HepG2 (cell line): ENCODE measurements around the gene MARF1. TPM values are rescaled to one million over a fixed set of nuclear protein-coding genes. Genes with fewer than 3 reads are reported as not detected.

Source experiments
- ATAC-seq: fragments of 200-7000 bp; cut with Tn5 transposase; 3 replicates; pipeline ENCODE4 v1.9.1; 2020; ENCODE audit warnings: mild to moderate bottlenecking, moderate library complexity
- BruUV-seq: library from RNA; stranded (reverse); fragments of 400-500 nt; replicated peaks from 2 replicates; lab custom pipeline; 2021; lab: Mats Ljungman, UMichigan
- CTCF ChIA-PET: fragments of 300-600 bp; formaldehyde crosslinking; extraction: SDS; loops from one replicate; lab custom pipeline; 2021; ENCODE audit warnings: low total read pairs, inconsistent platforms, low intra/inter-chr PET ratio; lab: Yijun Ruan, JAX
- POLR2A ChIA-PET: fragments of 350-600 bp; sonication (Branson Sonifier 250); formaldehyde crosslinking; loops from one replicate; lab custom pipeline; 2020; ENCODE audit warnings: antibody characterized with exemption, inconsistent platforms; lab: Yijun Ruan, JAX
- DNase-seq: peaks from one replicate; pipeline ENCODE4 v3.0.0-alpha.2; 2015; ENCODE audit warnings: low spot score
- FAIRE-seq: peaks from 3 replicates; lab custom pipeline; 2011; peaks lifted over from hg19 to GRCh38; lab: Jason Lieb, UNC
- H2AFZ ChIP-seq: one replicate; pipeline ENCODE4 v1.6.1; 2011; ENCODE audit warnings: low read length, inconsistent platforms
- H3K27ac ChIP-seq: fragments of 300-600 bp; 3 replicates; pipeline ENCODE4 v1.8.0; 2011; ENCODE audit warnings: mixed run types, mild to moderate bottlenecking, mixed read lengths, low read length, inconsistent platforms; ENCODE audit not compliant: insufficient read depth; ENCODE audit errors: extremely low read length
- H3K27me3 ChIP-seq, 2 experiments: fragments of 200-600 bp in 1 of 2; 2 replicates in 1 of 2; 3 replicates in 1 of 2; pipeline versions ENCODE4 v1.6.0 to v1.8.0; 2011; ENCODE audit warnings: low read length in 2 of 2, mild to moderate bottlenecking in 2 of 2, moderate library complexity in 2 of 2, inconsistent platforms in 1 of 2; ENCODE audit not compliant: insufficient read depth in 2 of 2, control insufficient read depth in 1 of 2
- H3K36me3 ChIP-seq, 2 experiments: fragments of 200-600 bp in 1 of 2; replicated peaks in 1 of 2; 2 replicates in 1 of 2; 3 replicates in 1 of 2; pipeline versions ENCODE4 v1.5.1 to v1.8.0; 2011; ENCODE audit warnings: low read length in 2 of 2, inconsistent platforms in 1 of 2; ENCODE audit not compliant: insufficient read depth in 2 of 2, control insufficient read depth in 1 of 2
- H3K4me1 ChIP-seq: 2 replicates; pipeline ENCODE4 v1.5.1; 2012; ENCODE audit warnings: low read length, inconsistent platforms; ENCODE audit not compliant: insufficient read depth
- H3K4me2 ChIP-seq: 2 replicates; pipeline ENCODE4 v1.6.0; 2011; ENCODE audit warnings: low read depth, low read length, inconsistent platforms
- H3K4me3 ChIP-seq, 3 experiments: fragments of 200-600 bp in 1 of 3; sonication (generic), shearing (Covaris generic) in 1 of 3; replicated peaks in 1 of 3; 2 replicates each; pipeline ENCODE4 v1.5.1; 2011 to 2016; ENCODE audit warnings: low read length in 3 of 3, inconsistent platforms in 2 of 3, low read depth in 2 of 3, mild to moderate bottlenecking in 2 of 3, control low read depth in 1 of 3, mixed read lengths in 1 of 3; ENCODE audit not compliant: insufficient read depth in 1 of 3
- H3K79me2 ChIP-seq: one replicate; pipeline ENCODE4 v1.6.1; 2011; ENCODE audit warnings: low read length, inconsistent platforms; ENCODE audit not compliant: insufficient read depth
- H3K9ac ChIP-seq: 2 replicates; pipeline ENCODE4 v1.6.0; 2011; ENCODE audit warnings: mild to moderate bottlenecking, low read depth, low read length, inconsistent platforms; ENCODE audit not compliant: insufficient read depth
- H3K9me3 ChIP-seq: 2 replicates; pipeline ENCODE4 v1.5.1; 2012; ENCODE audit warnings: mild to moderate bottlenecking, low read length
- H4K20me1 ChIP-seq: 2 replicates; pipeline ENCODE4 v1.6.0; 2011; ENCODE audit warnings: inconsistent platforms, mild to moderate bottlenecking, low read length, moderate library complexity; ENCODE audit not compliant: insufficient read depth
- E2F5 ChIP-seq: sonication (generic); formaldehyde crosslinking; conservative IDR thresholded peaks from 2 replicates; pipeline ENCODE4 v1.4.0; 2020; ENCODE audit warnings: missing genetic modification reagents
- FOXO1 ChIP-seq: sonication (generic); formaldehyde crosslinking; IDR thresholded peaks from 2 replicates; pipeline ENCODE4 v1.4.0; 2020; ENCODE audit warnings: missing genetic modification reagents
- GMEB1 ChIP-seq: sonication (generic); formaldehyde crosslinking; IDR thresholded peaks from 2 replicates; pipeline ENCODE4 v1.5.1; 2020; ENCODE audit warnings: missing genetic modification reagents, mild to moderate bottlenecking, borderline replicate concordance
- GTF3A ChIP-seq: sonication (generic); formaldehyde crosslinking; conservative IDR thresholded peaks from 2 replicates; pipeline ENCODE4 v1.4.0; 2020; ENCODE audit warnings: mild to moderate bottlenecking, missing genetic modification reagents
- HNRNPLL ChIP-seq: fragments of 200-400 bp; formaldehyde crosslinking; IDR thresholded peaks from 2 replicates; pipeline ENCODE4 v1.6.1; 2017; ENCODE audit warnings: mild to moderate bottlenecking, low read depth, low read length; ENCODE audit not compliant: poor library complexity, severe bottlenecking
- ONECUT2 ChIP-seq: sonication (generic); formaldehyde crosslinking; IDR thresholded peaks from 2 replicates; pipeline ENCODE4 v1.4.0; 2020; ENCODE audit warnings: missing genetic modification reagents
- PAWR ChIP-seq: sonication (generic); formaldehyde crosslinking; IDR thresholded peaks from 2 replicates; pipeline ENCODE4 v1.4.0; 2020; ENCODE audit warnings: missing genetic modification reagents, mild to moderate bottlenecking, borderline replicate concordance
- PHF5A ChIP-seq: IDR thresholded peaks from one replicate; pipeline ENCODE4 v1.6.1; 2018; ENCODE audit warnings: low read depth, missing genetic modification reagents; ENCODE audit not compliant: unreplicated experiment
- RBM22 ChIP-seq: fragments of 200-400 bp; formaldehyde crosslinking; optimal IDR thresholded peaks from 2 replicates; pipeline ENCODE3; 2017; ENCODE audit warnings: mild to moderate bottlenecking, low read length, moderate library complexity
- RFXAP ChIP-seq: sonication (generic); formaldehyde crosslinking; IDR thresholded peaks from 2 replicates; pipeline ENCODE4 v1.4.0; 2020; ENCODE audit warnings: missing genetic modification reagents, borderline replicate concordance
- SNRNP70 ChIP-seq: fragments of 200-400 bp; formaldehyde crosslinking; IDR thresholded peaks from 2 replicates; pipeline ENCODE4 v1.6.1; 2017; ENCODE audit warnings: mild to moderate bottlenecking, low read depth, low read length, moderate library complexity
- TFAP4 ChIP-seq: sonication (generic); IDR thresholded peaks from 2 replicates; pipeline ENCODE4 v1.6.1; 2016; ENCODE audit warnings: low read depth, borderline replicate concordance
- ZBTB20 ChIP-seq: sonication (generic); formaldehyde crosslinking; IDR thresholded peaks from 2 replicates; pipeline ENCODE4 v1.8.1; 2023; ENCODE audit warnings: missing genetic modification reagents, low read depth, mild to moderate bottlenecking, borderline replicate concordance
- ZNF574 ChIP-seq: sonication (generic); formaldehyde crosslinking; IDR thresholded peaks from 2 replicates; pipeline ENCODE4 v1.4.0; 2020; ENCODE audit warnings: missing genetic modification reagents
- ZNF841 ChIP-seq: sonication (generic); formaldehyde crosslinking; IDR thresholded peaks from 2 replicates; pipeline ENCODE4 v1.8.1; 2023; ENCODE audit warnings: missing genetic modification reagents, borderline replicate concordance
- WGBS: methylation state at CpG from one replicate; pipeline ENCODE4 v1.1.6; 2017; ENCODE audit warnings: low lambda C conversion rate; 5-methylcytosine and 5-hydroxymethylcytosine counted together
- in situ Hi-C: cut with HindIII; loops from 2 replicates; pipeline ENCODE4 v1.10.0; 2017; ENCODE audit warnings: low pct_unique_long_range_greater_than_20kb; ENCODE audit not compliant: extremely low pct_ligation_motif_present
- intact Hi-C: fragments of 100-400 bp; cut with micrococcal nuclease; formaldehyde crosslinking; loops from one replicate; pipeline ENCODE4 v1.10.0; 2022; ENCODE audit not compliant: unreplicated experiment
- polyA plus RNA-seq, 8 experiments: library from polyadenylated mRNA; depleted of rRNA in 3 of 8; stranded (reverse) in 7 of 8; unstranded in 1 of 8; fragments of >200 nt; fragmentation: Illumina TruSeq in 4 of 8; extraction: Trizol in 4 of 8; gene quantifications; 2 replicates each; pipeline versions ENCODE4 v1.2.1 to v1.2.3, GENCODE V29; 2011 to 2016; ENCODE audit warnings: low read depth in 4 of 8, missing spikeins in 1 of 8, mixed read lengths in 1 of 8; ENCODE audit not compliant: insufficient read depth in 1 of 8
- total RNA-seq, 5 experiments: library from RNA; depleted of rRNA; stranded (reverse); fragments of >200 nt; fragmentation: Illumina TruSeq; extraction: Trizol; gene quantifications; 2 replicates each; pipeline ENCODE4 v1.2.3, GENCODE V29; 2016; ENCODE audit warnings: low read depth in 1 of 5

MARF1 gene
- total and polyA plus RNA-seq, 2 of the 13 experiments (the other 11 are each of a cell fraction or from before 2014, with no cell fraction given), result 8.7 to 20.7 TPM

GRCh38 chr16:15650698-15651171, 7.8 kb upstream of the MARF1 start (continued):
- no peak for TF ChIP-seq TFAP4
- TF ChIP-seq E2F5 (CRISPR knock-in tag), result no peak

- Histone ChIP-seq H3K27ac (peak within 1 kb of the TSS; percentile 74), H3K9me3 (no peaks in the 10 kb centered on the region), H3K9ac (peak within 1 kb of the TSS; percentile 95), H3K4me2 (peak within 1 kb of the TSS; percentile 99), H2AFZ (no peak within 1 kb of the TSS), H3K4me3 (peak within 1 kb of the TSS; percentile 88 to 100 (median 93)), H3K27me3 (peaks cover 0 to 6% of the 10 kb centered on the region in 2 experiments; a peak in 1 of 5 replicates), H3K36me3 (peaks cover 1 to 3% of the 10 kb centered on the region in 2 experiments; a peak in 2 of 5 replicates), H4K20me1 (peaks cover 8% of the 10 kb centered on the region; the same call in 1 of the 2 replicates), H3K4me1 (peaks cover 70% of the 10 kb centered on the region), H3K79me2 (peaks cover 50% of the 10 kb centered on the region)
- POLR2A ChIA-PET, result interaction anchor here (1.2 kb wide), 1 partner anchor 22 kb away, joined by 4 read pairs; no protein-coding TSS in a partner anchor
- peak; percentile 99 for ATAC-seq
- no peak for FAIRE-seq
- DNase-seq, result peak; percentile 93
- in situ Hi-C loops (no loop called here), intact Hi-C loops (loop anchor here (2.0 kb wide), 2 partner anchors 23 to 55 kb away; no protein-coding TSS in a partner anchor)
- WGBS, result under 1% methylated on average over 34 of the region's 71 CpGs
- CTCF ChIA-PET, result no interaction called here
- BruUV-seq, result no TSS peak
- TF ChIP-seq GTF3A (CRISPR knock-in tag) (0 out of 2 replicates have a peak, but pooled peaks have one; percentile 63), RFXAP (CRISPR knock-in tag) (peak; percentile 97), ZNF574 (CRISPR knock-in tag) (peak; percentile 73), FOXO1 (CRISPR knock-in tag) (no peak; the same call in none of the 2 replicates), PAWR (CRISPR knock-in tag) (no peak; the same call in 1 of the 2 replicates), ONECUT2 (CRISPR knock-in tag) (no peak), HNRNPLL (peak; percentile 67), RBM22 (no peak), SNRNP70 (no peak), ZBTB20 (CRISPR knock-in tag) (0 out of 2 replicates have a peak, but pooled peaks have one; percentile 55), PHF5A (no peak), ZNF841 (CRISPR knock-in tag) (no peak), GMEB1 (CRISPR knock-in tag) (peak; percentile 79)
These were observed 7.2 kb upstream of the MARF1 start, which contains the start of gene NDE1 for GRCh38 chr16:15650019-15650697. TSS of gene NDE1 (plus strand) at chr16:15650245. CDS start at chr16:15664779, 14,534 bp downstream.
